Measurements from ENCODE around the gene SCOC. TPM values are rescaled to one million over a fixed set of nuclear protein-coding genes. Genes with fewer than 3 reads are reported as not detected.
A peak's percentile ranks its signal among the peaks of the same experiment; 100 is the strongest.
"Not testable (repeated sequence)": the region's sequence is repeated elsewhere in the genome, so short reads cannot be mapped to it uniquely, and the experiment has no call there.

The SCOC gene
- polyA plus RNA-seq, 3 donors from 2014 or later: 31.5 to 68.7 (median 36.7) TPM

GRCh38 chr4:140374130-140374477 is 658 bp downstream of the SCOC start:
- no peaks in the 10 kb centered on the region for H3K36me3 Mint-ChIP-seq
- peaks cover 14 to 29% of the 10 kb centered on the region in 2 donors for H3K4me1 Mint-ChIP-seq
- H3K27me3 Mint-ChIP-seq (ENCODE audit: low read depth in 3 of 3): peaks cover 0 to 6% (median 0%) of the 10 kb centered on the region in 3 donors
- peak overlapping the region in 1 of 5 donors; percentile 83 for H3K4me3 Mint-ChIP-seq
- no peaks in the 10 kb centered on the region for H3K9me3 Mint-ChIP-seq
- H3K27ac Mint-ChIP-seq: peak overlapping the region in 4 of 6 donors; percentile 36 to 78 (median 74)
- DNase-seq: peak in 1 of 3 donors; percentile 5

GRCh38 chr4:140382732-140383131 is 9.3 kb downstream of the SCOC start:
- no peak overlapping the region for H3K4me3 Mint-ChIP-seq
- H3K27ac Mint-ChIP-seq: no peak overlapping the region
- DNase-seq: no peak
- peaks cover 0 to under 1% of the 10 kb centered on the region in 2 donors for H3K4me1 Mint-ChIP-seq
- no peaks in the 10 kb centered on the region for H3K27me3 Mint-ChIP-seq (ENCODE audit: low read depth in 3 of 3)
- H3K9me3 Mint-ChIP-seq: no peaks in the 10 kb centered on the region
- peaks cover 3 to 11% (median 9%) of the 10 kb centered on the region in 3 donors for H3K36me3 Mint-ChIP-seq

GRCh38 chr4:140388015-140388414 is 14.6 kb downstream of the SCOC start:
- Mint-ChIP-seq H3K4me3 (no peak overlapping the region), H3K4me1 (no peaks in the 10 kb centered on the region), H3K36me3 (peaks cover 0 to 3% (median 0%) of the 10 kb centered on the region in 3 donors), H3K9me3 (no peaks in the 10 kb centered on the region), H3K27ac (no peak overlapping the region), H3K27me3 (ENCODE audit: low read depth in 3 of 3) (peaks cover 0 to 2% (median 2%) of the 10 kb centered on the region in 3 donors)
- no peak for DNase-seq

- Mint-ChIP-seq H3K36me3 (no peaks in the 10 kb centered on the region), H3K27me3 (ENCODE audit: low read depth in 3 of 3) (peaks cover 0 to 6% (median 5%) of the 10 kb centered on the region in 3 donors), H3K9me3 (no peaks in the 10 kb centered on the region), H3K4me3 (no peak overlapping the region), H3K27ac (no peak overlapping the region), H3K4me1 (no peaks in the 10 kb centered on the region)
- no peak for DNase-seq
Observed at GRCh38 chr4:140395668-140396067, 22.2 kb downstream of the SCOC start.

- Mint-ChIP-seq H3K4me1 (no peaks in the 10 kb centered on the region), H3K27ac (no peak overlapping the region), H3K27me3 (ENCODE audit: low read depth in 3 of 3) (peaks cover 2 to 4% (median 3%) of the 10 kb centered on the region in 3 donors), H3K36me3 (no peaks in the 10 kb centered on the region), H3K4me3 (no peak overlapping the region), H3K9me3 (no peaks in the 10 kb centered on the region)
- no peak for DNase-seq
Observed at GRCh38 chr4:140400111-140400510, 26.7 kb downstream of the SCOC start.

- peaks cover 0 to 2% (median 0%) of the 10 kb centered on the region in 6 donors for H3K9me3 Mint-ChIP-seq
Observed at GRCh38 chr4:140406292-140406691, 32.8 kb downstream of the SCOC start.

GRCh38 chr4:140408974-140409373 is 35.5 kb downstream of the SCOC start:
- Mint-ChIP-seq H3K27me3 (ENCODE audit: low read depth in 3 of 3) (peaks cover 0 to 10% (median 4%) of the 10 kb centered on the region in 3 donors), H3K4me3 (no peak overlapping the region), H3K4me1 (no peaks in the 10 kb centered on the region), H3K36me3 (no peaks in the 10 kb centered on the region), H3K27ac (no peak overlapping the region), H3K9me3 (peaks cover 0 to 2% (median 0%) of the 10 kb centered on the region in 6 donors)
- DNase-seq: no peak

More at GRCh38 chr4:140406292-140406691, 32.8 kb downstream of the SCOC start:
- H3K27me3 Mint-ChIP-seq (ENCODE audit: low read depth in 3 of 3): peaks cover 0 to 4% (median 4%) of the 10 kb centered on the region in 3 donors
- DNase-seq: no peak
- no peaks in the 10 kb centered on the region for H3K4me1 Mint-ChIP-seq
- H3K27ac Mint-ChIP-seq: no peak overlapping the region
- no peaks in the 10 kb centered on the region for H3K36me3 Mint-ChIP-seq
- no peak overlapping the region for H3K4me3 Mint-ChIP-seq

- not testable (repeated sequence) for H3K9me3 Mint-ChIP-seq; H3K36me3 Mint-ChIP-seq; H3K4me3 Mint-ChIP-seq; DNase-seq; H3K4me1 Mint-ChIP-seq; H3K27ac Mint-ChIP-seq; H3K27me3 Mint-ChIP-seq (ENCODE audit: low read depth in 3 of 3)
Observed at GRCh38 chr4:140413130-140413969, 39.9 kb downstream of the SCOC start.

GRCh38 chr4:140423106-140423505 is 49.7 kb downstream of the SCOC start:
- Mint-ChIP-seq H3K27ac (no peak overlapping the region), H3K27me3 (ENCODE audit: low read depth in 3 of 3) (peaks cover 9 to 14% (median 9%) of the 10 kb centered on the region in 3 donors)

GRCh38 chr4:140426610-140427105 is 53.2 kb downstream of the SCOC start:
- H3K27me3 Mint-ChIP-seq (ENCODE audit: low read depth in 3 of 3): peaks cover 11 to 21% (median 11%) of the 10 kb centered on the region in 3 donors
- no peak overlapping the region for H3K27ac Mint-ChIP-seq
- DNase-seq: no peak
- peaks cover 7 to 16% of the 10 kb centered on the region in 2 donors for H3K4me1 Mint-ChIP-seq
- H3K9me3 Mint-ChIP-seq: peaks cover 0 to 3% (median 0%) of the 10 kb centered on the region in 6 donors
- H3K36me3 Mint-ChIP-seq: no peaks in the 10 kb centered on the region
- H3K4me3 Mint-ChIP-seq: peak overlapping the region in 4 of 5 donors; percentile 15 to 65 (median 47)

More at GRCh38 chr4:140423106-140423505, 49.7 kb downstream of the SCOC start:
- no peak overlapping the region for H3K4me3 Mint-ChIP-seq
- DNase-seq: no peak
- peaks cover 0 to 3% (median 0%) of the 10 kb centered on the region in 6 donors for H3K9me3 Mint-ChIP-seq
- H3K4me1 Mint-ChIP-seq: peaks cover 7 to 15% of the 10 kb centered on the region in 2 donors
- no peaks in the 10 kb centered on the region for H3K36me3 Mint-ChIP-seq

- Mint-ChIP-seq H3K27ac (no peak within 1 kb of the TSS), H3K4me1 (peaks cover 7 to 16% of the 10 kb centered on the region in 2 donors), H3K9me3 (peaks cover 0 to 3% (median 0%) of the 10 kb centered on the region in 6 donors), H3K36me3 (no peaks in the 10 kb centered on the region), H3K27me3 (ENCODE audit: low read depth in 3 of 3) (peaks cover 11 to 21% (median 11%) of the 10 kb centered on the region in 3 donors), H3K4me3 (peak within 1 kb of the TSS; percentile 56 to 82 (median 67))
- DNase-seq: peak; percentile 2 to 24 (median 2)
Observed at GRCh38 chr4:140427106-140427918, 53.9 kb downstream of the SCOC start, which contains the start of gene CLGN. Gene CLGN, minus strand, starts transcription at chr4:140427648. Its CDS starts 14,570 bp downstream, at chr4:140413078.

GRCh38 chr4:140427919-140428471 is 54.5 kb downstream of the SCOC start:
- Mint-ChIP-seq H3K4me1 (peaks cover 7 to 16% of the 10 kb centered on the region in 2 donors), H3K27ac (no peak overlapping the region), H3K27me3 (ENCODE audit: low read depth in 3 of 3) (peaks cover 9 to 19% (median 11%) of the 10 kb centered on the region in 3 donors), H3K4me3 (peak overlapping the region; percentile 56 to 82 (median 67)), H3K9me3 (peaks cover 0 to 3% (median 0%) of the 10 kb centered on the region in 6 donors), H3K36me3 (no peaks in the 10 kb centered on the region)
- no peak for DNase-seq

Data from immature natural killer cell (primary cell).